H9 (cell line): ENCODE measurements around the gene PIK3R5. TPM values are rescaled to one million over a fixed set of nuclear protein-coding genes. Genes with fewer than 3 reads are reported as not detected.

Source experiments
- DNase-seq: peaks from one replicate; pipeline ENCODE4 v3.0.0-alpha.2; 2017
- H2AFZ ChIP-seq: one replicate; pipeline ENCODE4 v1.6.1; 2013; ENCODE audit warnings: mild to moderate bottlenecking, low read length, control low read depth, moderate library complexity
- H2AK5ac ChIP-seq: 2 replicates; pipeline ENCODE4 v1.6.1; 2013; ENCODE audit warnings: low read length, control low read depth, mixed read lengths; ENCODE audit not compliant: insufficient read length
- H2BK120ac ChIP-seq: one replicate; pipeline ENCODE4 v1.6.1; 2013; ENCODE audit warnings: low read depth, mild to moderate bottlenecking, low read length, control low read depth, inconsistent platforms; ENCODE audit not compliant: poor library complexity, severe bottlenecking
- H2BK12ac ChIP-seq: 2 replicates; pipeline ENCODE4 v1.6.1; 2013; ENCODE audit warnings: low read length, control low read depth, mixed read lengths, low read depth; ENCODE audit not compliant: insufficient read length
- H2BK15ac ChIP-seq: 2 replicates; pipeline ENCODE4 v1.6.1; 2013; ENCODE audit warnings: low read depth, low read length, control low read depth
- H2BK20ac ChIP-seq: one replicate; pipeline ENCODE4 v1.6.1; 2013; ENCODE audit warnings: low read depth, mild to moderate bottlenecking, low read length, control low read depth, inconsistent platforms; ENCODE audit not compliant: poor library complexity, severe bottlenecking
- H2BK5ac ChIP-seq: 2 replicates; pipeline ENCODE4 v1.6.1; 2013; ENCODE audit warnings: low read length, control low read depth, mixed read lengths; ENCODE audit not compliant: insufficient read length
- H3K14ac ChIP-seq: 2 replicates; pipeline ENCODE4 v1.6.1; 2013; ENCODE audit warnings: low read length, control low read depth; ENCODE audit not compliant: insufficient read depth
- H3K18ac ChIP-seq: 2 replicates; pipeline ENCODE4 v1.6.1; 2013; ENCODE audit warnings: low read depth, mild to moderate bottlenecking, mixed read lengths, low read length, control low read depth; ENCODE audit not compliant: insufficient read length
- H3K23ac ChIP-seq: 2 replicates; pipeline ENCODE4 v1.6.1; 2013; ENCODE audit warnings: low read length, control low read depth, mixed read lengths, low read depth; ENCODE audit not compliant: insufficient read length
- H3K23me2 ChIP-seq: 2 replicates; pipeline ENCODE4 v1.6.1; 2013; ENCODE audit warnings: low read depth, mild to moderate bottlenecking, mixed read lengths, low read length, control low read depth; ENCODE audit not compliant: insufficient read length, poor library complexity, severe bottlenecking
- H3K27ac ChIP-seq: 2 replicates; pipeline ENCODE4 v1.5.1; 2013; ENCODE audit warnings: low read length, control low read depth, mixed read lengths, low read depth; ENCODE audit not compliant: insufficient read length
- H3K27me3 ChIP-seq: 2 replicates; pipeline ENCODE4 v1.6.1; 2013; ENCODE audit warnings: low read length, control low read depth, inconsistent platforms; ENCODE audit not compliant: insufficient read depth
- H3K4ac ChIP-seq: 2 replicates; pipeline ENCODE4 v1.6.1; 2013; ENCODE audit warnings: low read depth, mild to moderate bottlenecking, control low read depth, inconsistent platforms, low read length, moderate library complexity
- H3K4me1 ChIP-seq: 2 replicates; pipeline ENCODE4 v1.6.1; 2013; ENCODE audit warnings: low read length, control low read depth, inconsistent platforms; ENCODE audit not compliant: insufficient read depth
- H3K4me2 ChIP-seq: 2 replicates; pipeline ENCODE4 v1.6.1; 2013; ENCODE audit warnings: low read length, control low read depth, mixed read lengths; ENCODE audit not compliant: insufficient read length, insufficient read depth
- H3K56ac ChIP-seq: 2 replicates; pipeline ENCODE4 v1.6.1; 2013; ENCODE audit warnings: low read depth, mild to moderate bottlenecking, mixed read lengths, low read length, control low read depth; ENCODE audit not compliant: insufficient read length
- H3K79me1 ChIP-seq: 2 replicates; pipeline ENCODE4 v1.6.1; 2013; ENCODE audit warnings: low read depth, mild to moderate bottlenecking, moderate library complexity, low read length, control low read depth, inconsistent platforms; ENCODE audit not compliant: insufficient read depth, poor library complexity, severe bottlenecking
- H3K79me2 ChIP-seq: 2 replicates; pipeline ENCODE4 v1.6.1; 2013; ENCODE audit warnings: low read length, control low read depth, inconsistent platforms; ENCODE audit not compliant: insufficient read depth
- H3K9ac ChIP-seq: 2 replicates; pipeline ENCODE4 v1.6.1; 2013; ENCODE audit warnings: low read length, control low read depth, mixed read lengths; ENCODE audit not compliant: insufficient read length; ENCODE audit errors: extremely low read depth
- H3K9me3 ChIP-seq: one replicate; pipeline ENCODE4 v1.6.1; 2013; ENCODE audit warnings: low read depth, low read length, inconsistent platforms; ENCODE audit not compliant: control insufficient read depth
- H3T11ph ChIP-seq: one replicate; pipeline ENCODE4 v1.6.1; 2013; ENCODE audit warnings: mild to moderate bottlenecking, low read length, control low read depth, inconsistent platforms
- H4K20me1 ChIP-seq: one replicate; pipeline ENCODE4 v1.6.1; 2013; ENCODE audit not compliant: control insufficient read depth, insufficient read length, insufficient read depth
- H4K5ac ChIP-seq: 2 replicates; pipeline ENCODE4 v1.6.1; 2013; ENCODE audit warnings: low read depth, mild to moderate bottlenecking, mixed read lengths, low read length, control low read depth; ENCODE audit not compliant: insufficient read length
- H4K8ac ChIP-seq: replicated peaks from 2 replicates; pipeline ENCODE4 v1.6.1; 2013; ENCODE audit warnings: low read length, control low read depth, mixed read lengths, low read depth; ENCODE audit not compliant: insufficient read length
- H4K91ac ChIP-seq: 2 replicates; pipeline ENCODE4 v1.6.1; 2013; ENCODE audit warnings: low read depth, mild to moderate bottlenecking, moderate library complexity, mixed read lengths, low read length, control low read depth; ENCODE audit not compliant: insufficient read length
- H3K27ac Mint-ChIP-seq, 3 experiments: 2 replicates in 2 of 3; 3 replicates in 1 of 3; pipeline ENCODE4 v1.8.0; 2020 to 2021; ENCODE audit warnings: mixed read lengths in 3 of 3, mild to moderate bottlenecking in 1 of 3, moderate library complexity in 1 of 3
- H3K27me3 Mint-ChIP-seq: 2 replicates; pipeline ENCODE4 v1.8.0; 2021; ENCODE audit warnings: low read depth, mild to moderate bottlenecking, moderate library complexity, mixed read lengths
- H3K36me3 Mint-ChIP-seq, 3 experiments: 2 replicates in 2 of 3; 3 replicates in 1 of 3; pipeline ENCODE4 v1.8.0; 2020 to 2021; ENCODE audit warnings: low read depth in 3 of 3, mixed read lengths in 3 of 3; ENCODE audit not compliant: insufficient read depth in 1 of 3
- H3K4me1 Mint-ChIP-seq, 2 experiments: 2 replicates each; pipeline ENCODE4 v1.8.0; 2020; ENCODE audit warnings: mixed read lengths in 2 of 2
- H3K4me3 Mint-ChIP-seq, 2 experiments: 2 replicates in 1 of 2; 3 replicates in 1 of 2; pipeline ENCODE4 v1.8.0; 2020 to 2021; ENCODE audit warnings: mild to moderate bottlenecking in 2 of 2, mixed read lengths in 2 of 2, moderate library complexity in 1 of 2
- H3K9me3 Mint-ChIP-seq, 2 experiments: 2 replicates in 1 of 2; 3 replicates in 1 of 2; pipeline ENCODE4 v1.8.0; 2020; ENCODE audit warnings: mild to moderate bottlenecking in 2 of 2, mixed read lengths in 2 of 2, moderate library complexity in 1 of 2
- CTCF ChIP-seq: fragments of 200-600 bp; sonication (generic); conservative IDR thresholded peaks from 3 replicates; pipeline ENCODE4 v1.8.0; 2021; ENCODE audit warnings: antibody characterized with exemption, mild to moderate bottlenecking
- WGBS: extraction: QIAGEN DNeasy Blood & Tissue Kit; methylation state at CpG from one replicate; pipeline ENCODE4 v1.1.7; 2013; ENCODE audit warnings: missing lambda C conversion rate, low lambda C conversion rate, mixed read lengths; ENCODE audit not compliant: insufficient read length; ENCODE audit errors: extremely low coverage; 5-methylcytosine and 5-hydroxymethylcytosine counted together
- total RNA-seq: library from RNA; stranded (reverse); gene quantifications from 2 replicates; pipeline ENCODE4 v1.2.1, GENCODE V29; 2021

Gene PIK3R5
- total RNA-seq, 1 experiment from 2014 or later = 1.4 TPM

GRCh38 chr17:8890671-8891070, 74.8 kb downstream of the PIK3R5 start:
- Histone ChIP-seq H3K56ac (no peak overlapping the region), H3K9me3 (no peaks in the 10 kb centered on the region), H4K91ac (no peak overlapping the region), H3K79me1 (no peaks in the 10 kb centered on the region), H3K9ac (no peak overlapping the region), H4K5ac (no peak overlapping the region), H3K27me3 (no peaks in the 10 kb centered on the region), H3K4me2 (no peak overlapping the region), H2BK12ac (no peak overlapping the region), H3K18ac (no peak overlapping the region), H2AK5ac (no peak overlapping the region), H3K27ac (no peak overlapping the region), H2BK5ac (no peak overlapping the region), H3K14ac (no peak overlapping the region), H2AFZ (no peak overlapping the region), H3T11ph (no peak overlapping the region), H3K23me2 (peaks cover 4% of the 10 kb centered on the region), H3K4ac (no peak overlapping the region), H4K8ac (no peak overlapping the region), H3K79me2 (no peaks in the 10 kb centered on the region), H4K20me1 (no peaks in the 10 kb centered on the region), H2BK120ac (no peak overlapping the region), H2BK15ac (no peak overlapping the region), H3K4me1 (no peaks in the 10 kb centered on the region), H3K23ac (no peak overlapping the region), H2BK20ac (no peak overlapping the region)
- H3K27me3 Mint-ChIP-seq = peaks cover 4% of the 10 kb centered on the region
- H3K27ac Mint-ChIP-seq = no peak overlapping the region
- WGBS = no CpG with 5 or more reads among the region's 12 CpGs
- H3K4me1 Mint-ChIP-seq = peaks cover 18 to 34% of the 10 kb centered on the region in 2 experiments
- no peak for TF ChIP-seq CTCF
- no peaks in the 10 kb centered on the region; a peak in 1 of 5 replicates for H3K9me3 Mint-ChIP-seq
- H3K36me3 Mint-ChIP-seq = no peaks in the 10 kb centered on the region
- DNase-seq = no peak
- no peak overlapping the region for H3K4me3 Mint-ChIP-seq
